H1 (cell line): ENCODE data around the gene RNF4. TPM values are rescaled to one million over a fixed set of nuclear protein-coding genes. Genes with fewer than 3 reads are reported as not detected.

Experiments used
- FOSL1 ChIP-seq: IDR thresholded peaks from 2 replicates; pipeline ENCODE4 v1.6.1; 2011; ENCODE audit warnings: mild to moderate bottlenecking, low read depth, low read length, moderate library complexity; ENCODE audit not compliant: insufficient read depth
- KDM1A ChIP-seq: fragments of 200-600, 300-600 bp; sonication (generic); IDR thresholded peaks from 2 replicates; pipeline ENCODE4 v1.7.1; 2016; ENCODE audit warnings: mild to moderate bottlenecking, low read length, borderline replicate concordance
- POLR2A ChIP-seq, 2 experiments: IDR thresholded peaks; 1 replicate in 1 of 2; 2 replicates in 1 of 2; pipeline ENCODE4 v1.6.1; 2011; ENCODE audit warnings: low read depth in 2 of 2, low read length in 2 of 2, mild to moderate bottlenecking in 2 of 2; ENCODE audit errors: control extremely low read depth in 1 of 2
- RAD21 ChIP-seq, 2 experiments: IDR thresholded peaks in 1 of 2; conservative IDR thresholded peaks in 1 of 2; 2 replicates each; pipeline ENCODE4 v1.6.1; 2011; ENCODE audit warnings: low read depth in 2 of 2, low read length in 2 of 2, improper control_type of control experiment in 1 of 2, inconsistent platforms in 1 of 2, mild to moderate bottlenecking in 1 of 2, moderate library complexity in 1 of 2
- polyA plus RNA-seq, 7 experiments: library from polyadenylated mRNA; depleted of rRNA in 3 of 7; stranded (reverse) in 5 of 7; unstranded in 2 of 7; fragments of >200 nt in 5 of 7; fragments of 200-250 nt in 2 of 7; gene quantifications; 1 replicate in 5 of 7; 2 replicates in 1 of 7; 4 replicates in 1 of 7; pipeline versions ENCODE4 v1.2.1 to v1.2.3, GENCODE V29; 2011 to 2013; ENCODE audit warnings: missing spikeins in 2 of 7, mixed read lengths in 2 of 7
- total RNA-seq: library from RNA; stranded (reverse); fragmentation: NEBNext Ultra II Directional; extraction: Animal tissue kit (Norgen Biotek cat#: 25700); gene quantifications from 2 replicates; pipeline ENCODE4 v1.2.1, GENCODE V29; 2021
- TF ChIP-seq, protein P1 (sequence below): fragments of 300-600 bp; sonication (generic); IDR thresholded peaks from 2 replicates; pipeline ENCODE4 v1.7.1; 2012; ENCODE audit warnings: low read length, moderate library complexity, mild to moderate bottlenecking, inconsistent platforms; ENCODE audit not compliant: insufficient replicate concordance

Gene RNF4
- total and polyA plus RNA-seq, 2 of the 8 experiments (the other 6 are each of a cell fraction or from before 2014, with no cell fraction given) = 68.2 to 78.9 TPM

DNA sequence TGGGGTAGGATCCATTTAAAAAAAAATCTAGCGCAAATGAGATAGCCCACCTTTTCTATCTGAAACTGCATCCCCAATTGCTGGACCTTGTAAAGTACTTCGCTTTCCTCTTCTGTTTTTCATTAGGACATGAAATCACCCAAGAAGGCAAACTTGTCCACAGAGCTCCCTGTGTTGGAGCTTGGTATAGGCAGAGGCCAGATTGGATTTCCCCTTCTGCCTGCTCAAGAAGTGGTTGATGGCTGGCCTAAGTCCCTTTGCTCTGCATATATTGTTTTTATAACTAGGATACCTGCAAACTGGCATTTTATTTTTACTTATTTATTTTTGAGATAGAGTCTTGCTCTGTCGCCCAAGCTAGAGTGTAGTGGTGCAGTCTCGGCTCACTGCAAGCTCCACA, 28.4 kb downstream of the RNF4 start (continued):
- no peak for TF ChIP-seq RAD21 (IDR thresholded peaks at IDR 0.05 in 1 of 2, conservative IDR thresholded peaks at IDR 0.05 in 1 of 2; ENCODE audit: low read depth in 2 of 2, low read length in 2 of 2)
- TF ChIP-seq, protein P1, sequence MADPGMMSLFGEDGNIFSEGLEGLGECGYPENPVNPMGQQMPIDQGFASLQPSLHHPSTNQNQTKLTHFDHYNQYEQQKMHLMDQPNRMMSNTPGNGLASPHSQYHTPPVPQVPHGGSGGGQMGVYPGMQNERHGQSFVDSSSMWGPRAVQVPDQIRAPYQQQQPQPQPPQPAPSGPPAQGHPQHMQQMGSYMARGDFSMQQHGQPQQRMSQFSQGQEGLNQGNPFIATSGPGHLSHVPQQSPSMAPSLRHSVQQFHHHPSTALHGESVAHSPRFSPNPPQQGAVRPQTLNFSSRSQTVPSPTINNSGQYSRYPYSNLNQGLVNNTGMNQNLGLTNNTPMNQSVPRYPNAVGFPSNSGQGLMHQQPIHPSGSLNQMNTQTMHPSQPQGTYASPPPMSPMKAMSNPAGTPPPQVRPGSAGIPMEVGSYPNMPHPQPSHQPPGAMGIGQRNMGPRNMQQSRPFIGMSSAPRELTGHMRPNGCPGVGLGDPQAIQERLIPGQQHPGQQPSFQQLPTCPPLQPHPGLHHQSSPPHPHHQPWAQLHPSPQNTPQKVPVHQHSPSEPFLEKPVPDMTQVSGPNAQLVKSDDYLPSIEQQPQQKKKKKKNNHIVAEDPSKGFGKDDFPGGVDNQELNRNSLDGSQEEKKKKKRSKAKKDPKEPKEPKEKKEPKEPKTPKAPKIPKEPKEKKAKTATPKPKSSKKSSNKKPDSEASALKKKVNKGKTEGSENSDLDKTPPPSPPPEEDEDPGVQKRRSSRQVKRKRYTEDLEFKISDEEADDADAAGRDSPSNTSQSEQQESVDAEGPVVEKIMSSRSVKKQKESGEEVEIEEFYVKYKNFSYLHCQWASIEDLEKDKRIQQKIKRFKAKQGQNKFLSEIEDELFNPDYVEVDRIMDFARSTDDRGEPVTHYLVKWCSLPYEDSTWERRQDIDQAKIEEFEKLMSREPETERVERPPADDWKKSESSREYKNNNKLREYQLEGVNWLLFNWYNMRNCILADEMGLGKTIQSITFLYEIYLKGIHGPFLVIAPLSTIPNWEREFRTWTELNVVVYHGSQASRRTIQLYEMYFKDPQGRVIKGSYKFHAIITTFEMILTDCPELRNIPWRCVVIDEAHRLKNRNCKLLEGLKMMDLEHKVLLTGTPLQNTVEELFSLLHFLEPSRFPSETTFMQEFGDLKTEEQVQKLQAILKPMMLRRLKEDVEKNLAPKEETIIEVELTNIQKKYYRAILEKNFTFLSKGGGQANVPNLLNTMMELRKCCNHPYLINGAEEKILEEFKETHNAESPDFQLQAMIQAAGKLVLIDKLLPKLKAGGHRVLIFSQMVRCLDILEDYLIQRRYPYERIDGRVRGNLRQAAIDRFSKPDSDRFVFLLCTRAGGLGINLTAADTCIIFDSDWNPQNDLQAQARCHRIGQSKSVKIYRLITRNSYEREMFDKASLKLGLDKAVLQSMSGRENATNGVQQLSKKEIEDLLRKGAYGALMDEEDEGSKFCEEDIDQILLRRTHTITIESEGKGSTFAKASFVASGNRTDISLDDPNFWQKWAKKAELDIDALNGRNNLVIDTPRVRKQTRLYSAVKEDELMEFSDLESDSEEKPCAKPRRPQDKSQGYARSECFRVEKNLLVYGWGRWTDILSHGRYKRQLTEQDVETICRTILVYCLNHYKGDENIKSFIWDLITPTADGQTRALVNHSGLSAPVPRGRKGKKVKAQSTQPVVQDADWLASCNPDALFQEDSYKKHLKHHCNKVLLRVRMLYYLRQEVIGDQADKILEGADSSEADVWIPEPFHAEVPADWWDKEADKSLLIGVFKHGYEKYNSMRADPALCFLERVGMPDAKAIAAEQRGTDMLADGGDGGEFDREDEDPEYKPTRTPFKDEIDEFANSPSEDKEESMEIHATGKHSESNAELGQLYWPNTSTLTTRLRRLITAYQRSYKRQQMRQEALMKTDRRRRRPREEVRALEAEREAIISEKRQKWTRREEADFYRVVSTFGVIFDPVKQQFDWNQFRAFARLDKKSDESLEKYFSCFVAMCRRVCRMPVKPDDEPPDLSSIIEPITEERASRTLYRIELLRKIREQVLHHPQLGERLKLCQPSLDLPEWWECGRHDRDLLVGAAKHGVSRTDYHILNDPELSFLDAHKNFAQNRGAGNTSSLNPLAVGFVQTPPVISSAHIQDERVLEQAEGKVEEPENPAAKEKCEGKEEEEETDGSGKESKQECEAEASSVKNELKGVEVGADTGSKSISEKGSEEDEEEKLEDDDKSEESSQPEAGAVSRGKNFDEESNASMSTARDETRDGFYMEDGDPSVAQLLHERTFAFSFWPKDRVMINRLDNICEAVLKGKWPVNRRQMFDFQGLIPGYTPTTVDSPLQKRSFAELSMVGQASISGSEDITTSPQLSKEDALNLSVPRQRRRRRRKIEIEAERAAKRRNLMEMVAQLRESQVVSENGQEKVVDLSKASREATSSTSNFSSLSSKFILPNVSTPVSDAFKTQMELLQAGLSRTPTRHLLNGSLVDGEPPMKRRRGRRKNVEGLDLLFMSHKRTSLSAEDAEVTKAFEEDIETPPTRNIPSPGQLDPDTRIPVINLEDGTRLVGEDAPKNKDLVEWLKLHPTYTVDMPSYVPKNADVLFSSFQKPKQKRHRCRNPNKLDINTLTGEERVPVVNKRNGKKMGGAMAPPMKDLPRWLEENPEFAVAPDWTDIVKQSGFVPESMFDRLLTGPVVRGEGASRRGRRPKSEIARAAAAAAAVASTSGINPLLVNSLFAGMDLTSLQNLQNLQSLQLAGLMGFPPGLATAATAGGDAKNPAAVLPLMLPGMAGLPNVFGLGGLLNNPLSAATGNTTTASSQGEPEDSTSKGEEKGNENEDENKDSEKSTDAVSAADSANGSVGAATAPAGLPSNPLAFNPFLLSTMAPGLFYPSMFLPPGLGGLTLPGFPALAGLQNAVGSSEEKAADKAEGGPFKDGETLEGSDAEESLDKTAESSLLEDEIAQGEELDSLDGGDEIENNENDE = no peak
- TF ChIP-seq KDM1A = no peak
- no peak for TF ChIP-seq POLR2A (IDR thresholded peaks at IDR 0.05; ENCODE audit: control extremely low read depth in 1 of 2, low read depth in 2 of 2, low read length in 2 of 2)
- TF ChIP-seq FOSL1 = no peak
- TF ChIP-seq, all 59 proteins: peak for 0
